GM12878 (cell line): ENCODE data around the gene OTOS. TPM values are rescaled to one million over a fixed set of nuclear protein-coding genes. Genes with fewer than 3 reads are reported as not detected.

Experiments used
- CBX5 ChIP-seq: sonication (generic); IDR thresholded peaks from 2 replicates; pipeline ENCODE4 v1.6.1; 2016; ENCODE audit warnings: low read depth, moderate library complexity, mild to moderate bottlenecking, inconsistent platforms
- CEBPB ChIP-seq, 2 experiments: fragments of 150-350 bp in 1 of 2; IDR thresholded peaks; 2 replicates each; pipeline ENCODE4 v1.6.1; 2012 to 2014; ENCODE audit warnings: low read depth in 2 of 2, low read length in 2 of 2, borderline replicate concordance in 1 of 2, inconsistent platforms in 1 of 2
- CHD4 ChIP-seq: fragments of 200-600 bp; sonication (generic); IDR thresholded peaks from 2 replicates; pipeline ENCODE4 v1.6.1; 2016; ENCODE audit warnings: mild to moderate bottlenecking
- EGR1 ChIP-seq, 2 experiments: IDR thresholded peaks; 1 replicate in 1 of 2; 2 replicates in 1 of 2; pipeline ENCODE4 v1.6.1; 2011 to 2012; ENCODE audit warnings: low read depth in 2 of 2, low read length in 2 of 2, borderline replicate concordance in 1 of 2, mild to moderate bottlenecking in 1 of 2, moderate library complexity in 1 of 2
- ETV6 ChIP-seq, 2 experiments: fragments of 450-650 bp in 1 of 2; IDR thresholded peaks in 1 of 2; conservative IDR thresholded peaks in 1 of 2; 2 replicates each; pipeline ENCODE4 v1.6.1; 2014; ENCODE audit warnings: antibody characterized with exemption in 1 of 2, borderline replicate concordance in 1 of 2, low read depth in 1 of 2, mild to moderate bottlenecking in 1 of 2, moderate library complexity in 1 of 2
- IRF4 ChIP-seq: IDR thresholded peaks from 2 replicates; pipeline ENCODE4 v1.6.1; 2011; ENCODE audit warnings: low read depth, low read length
- MEF2A ChIP-seq: IDR thresholded peaks from 2 replicates; pipeline ENCODE4 v1.6.1; 2011; ENCODE audit warnings: low read depth, mild to moderate bottlenecking, low read length, moderate library complexity; ENCODE audit not compliant: insufficient read depth
- NFXL1 ChIP-seq: fragments of 450-650 bp; IDR thresholded peaks from 2 replicates; pipeline ENCODE4 v1.6.1; 2017; ENCODE audit warnings: antibody characterized with exemption, mild to moderate bottlenecking, borderline replicate concordance
- NFYB ChIP-seq: IDR thresholded peaks from 2 replicates; pipeline ENCODE4 v1.6.1; 2011; ENCODE audit warnings: low read depth, mild to moderate bottlenecking, low read length, improper control_type of control experiment, moderate library complexity; ENCODE audit not compliant: insufficient read depth
- PML ChIP-seq: IDR thresholded peaks from 2 replicates; pipeline ENCODE4 v1.6.1; 2012; ENCODE audit warnings: low read length, inconsistent platforms
- ZBED1 ChIP-seq: IDR thresholded peaks from 2 replicates; pipeline ENCODE4 v1.6.1; 2016; ENCODE audit warnings: borderline replicate concordance
- polyA plus RNA-seq, 11 experiments: library from polyadenylated mRNA; depleted of rRNA in 4 of 11; unstranded in 6 of 11; stranded (reverse) in 5 of 11; fragments of >200 nt; fragmentation: Nextera tagmentation in 4 of 11; fragmentation: Illumina TruSeq in 1 of 11; extraction: Ambion mirVana in 4 of 11; extraction: Trizol in 1 of 11; gene quantifications; 1 replicate in 1 of 11; 2 replicates in 10 of 11; pipeline versions ENCODE4 v1.2.1 to v1.2.3, GENCODE V29; 2011 to 2016; ENCODE audit warnings: inconsistent platforms in 2 of 11, missing spikeins in 2 of 11, low read depth in 1 of 11
- total RNA-seq, 4 experiments: library from RNA; depleted of rRNA in 3 of 4; stranded (reverse); fragments of >200 nt in 3 of 4; fragmentation: Illumina TruSeq in 1 of 4; extraction: Trizol in 1 of 4; gene quantifications; 2 replicates each; pipeline versions ENCODE4 v1.2.1 to v1.2.3, GENCODE V29; 2013 to 2021
- TF ChIP-seq, protein P1 (sequence below): IDR thresholded peaks from 2 replicates; pipeline ENCODE4 v1.6.1; 2012; ENCODE audit warnings: mild to moderate bottlenecking, low read depth, low read length
- TF ChIP-seq, protein P2 (sequence below): fragments of 450-650 bp; IDR thresholded peaks from 2 replicates; pipeline ENCODE4 v1.6.1; 2017; ENCODE audit warnings: mild to moderate bottlenecking, moderate library complexity
- TF ChIP-seq, protein P3 (sequence below), 3 experiments: IDR thresholded peaks in 2 of 3; conservative IDR thresholded peaks in 1 of 3; 2 replicates each; pipeline ENCODE4 v1.5.1; 2011; ENCODE audit warnings: low read depth in 3 of 3, low read length in 3 of 3, mild to moderate bottlenecking in 3 of 3, control low read depth in 2 of 3, moderate library complexity in 2 of 3, inconsistent platforms in 1 of 3, mixed read lengths in 1 of 3; ENCODE audit not compliant: control insufficient read depth in 2 of 3, insufficient read depth in 1 of 3; ENCODE audit errors: extremely low read depth in 1 of 3
- TF ChIP-seq, protein P4 (sequence below): fragments of 150-350 bp; IDR thresholded peaks from 2 replicates; pipeline ENCODE4 v1.6.1; 2016; ENCODE audit warnings: low read depth, low read length

Gene OTOS
- total and polyA plus RNA-seq, 10 of the 15 experiments (the other 5 are each of a cell fraction or from before 2014, with no cell fraction given) = not detected

DNA sequence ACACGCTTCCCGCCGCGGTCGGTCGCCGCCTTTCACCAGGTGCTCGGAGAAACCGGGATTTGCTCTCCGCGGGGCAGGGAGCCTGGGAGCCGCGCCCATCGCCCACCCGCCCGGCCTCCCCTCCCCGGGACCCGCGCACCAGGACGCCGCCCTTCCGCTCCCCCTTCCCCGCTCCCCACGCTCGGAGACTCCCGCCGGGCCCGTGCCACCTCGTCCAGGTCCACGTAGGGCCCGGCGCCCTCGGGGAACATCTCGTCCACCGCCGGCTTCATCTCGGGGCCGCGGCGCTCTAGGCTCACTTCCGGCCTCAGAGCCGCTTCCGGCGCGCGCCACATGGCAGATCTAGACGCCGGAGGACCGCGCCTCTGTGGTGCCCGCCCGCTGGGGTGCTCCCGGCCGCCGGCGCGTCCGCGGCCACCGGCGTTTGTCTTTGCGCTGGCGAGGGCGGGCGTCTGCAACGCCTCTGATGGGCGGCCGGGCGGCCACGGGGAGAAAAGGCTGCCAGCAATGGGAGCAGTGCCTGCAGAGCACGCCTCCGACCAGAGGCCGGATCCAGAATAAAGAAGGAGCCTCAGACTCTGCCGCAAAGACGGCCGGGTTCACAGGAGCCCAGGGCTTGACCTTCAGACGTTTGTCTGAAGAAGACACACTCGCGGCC lies 4.3 kb downstream of the OTOS start, which contains the start of gene COPS9 (continued):
- TF ChIP-seq, protein P1, sequence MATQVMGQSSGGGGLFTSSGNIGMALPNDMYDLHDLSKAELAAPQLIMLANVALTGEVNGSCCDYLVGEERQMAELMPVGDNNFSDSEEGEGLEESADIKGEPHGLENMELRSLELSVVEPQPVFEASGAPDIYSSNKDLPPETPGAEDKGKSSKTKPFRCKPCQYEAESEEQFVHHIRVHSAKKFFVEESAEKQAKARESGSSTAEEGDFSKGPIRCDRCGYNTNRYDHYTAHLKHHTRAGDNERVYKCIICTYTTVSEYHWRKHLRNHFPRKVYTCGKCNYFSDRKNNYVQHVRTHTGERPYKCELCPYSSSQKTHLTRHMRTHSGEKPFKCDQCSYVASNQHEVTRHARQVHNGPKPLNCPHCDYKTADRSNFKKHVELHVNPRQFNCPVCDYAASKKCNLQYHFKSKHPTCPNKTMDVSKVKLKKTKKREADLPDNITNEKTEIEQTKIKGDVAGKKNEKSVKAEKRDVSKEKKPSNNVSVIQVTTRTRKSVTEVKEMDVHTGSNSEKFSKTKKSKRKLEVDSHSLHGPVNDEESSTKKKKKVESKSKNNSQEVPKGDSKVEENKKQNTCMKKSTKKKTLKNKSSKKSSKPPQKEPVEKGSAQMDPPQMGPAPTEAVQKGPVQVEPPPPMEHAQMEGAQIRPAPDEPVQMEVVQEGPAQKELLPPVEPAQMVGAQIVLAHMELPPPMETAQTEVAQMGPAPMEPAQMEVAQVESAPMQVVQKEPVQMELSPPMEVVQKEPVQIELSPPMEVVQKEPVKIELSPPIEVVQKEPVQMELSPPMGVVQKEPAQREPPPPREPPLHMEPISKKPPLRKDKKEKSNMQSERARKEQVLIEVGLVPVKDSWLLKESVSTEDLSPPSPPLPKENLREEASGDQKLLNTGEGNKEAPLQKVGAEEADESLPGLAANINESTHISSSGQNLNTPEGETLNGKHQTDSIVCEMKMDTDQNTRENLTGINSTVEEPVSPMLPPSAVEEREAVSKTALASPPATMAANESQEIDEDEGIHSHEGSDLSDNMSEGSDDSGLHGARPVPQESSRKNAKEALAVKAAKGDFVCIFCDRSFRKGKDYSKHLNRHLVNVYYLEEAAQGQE = no peak
- TF ChIP-seq NFYB (no peak), PML (no peak; the same call in 1 of the 2 replicates), CHD4 (no peak), ETV6 (conservative IDR thresholded peaks at IDR 0.05 in 1 of 2, IDR thresholded peaks at IDR 0.05 in 1 of 2; ENCODE audit: borderline replicate concordance in 1 of 2, low read depth in 1 of 2) (0 out of 4 replicates have a peak, but pooled peaks of 1 of the 2 experiments have one; percentile 15), MEF2A (no peak), EGR1 (IDR thresholded peaks at IDR 0.05; ENCODE audit: borderline replicate concordance in 1 of 2, low read depth in 2 of 2, low read length in 2 of 2) (peak in 1 of 2 experiments; percentile 88; a peak in 2 of 3 replicates), CBX5 (no peak), CEBPB (IDR thresholded peaks at IDR 0.05; ENCODE audit: borderline replicate concordance in 1 of 2, low read depth in 2 of 2, low read length in 2 of 2) (no peak), IRF4 (no peak), ZBED1 (no peak), NFXL1 (no peak)
- TF ChIP-seq, protein P2, sequence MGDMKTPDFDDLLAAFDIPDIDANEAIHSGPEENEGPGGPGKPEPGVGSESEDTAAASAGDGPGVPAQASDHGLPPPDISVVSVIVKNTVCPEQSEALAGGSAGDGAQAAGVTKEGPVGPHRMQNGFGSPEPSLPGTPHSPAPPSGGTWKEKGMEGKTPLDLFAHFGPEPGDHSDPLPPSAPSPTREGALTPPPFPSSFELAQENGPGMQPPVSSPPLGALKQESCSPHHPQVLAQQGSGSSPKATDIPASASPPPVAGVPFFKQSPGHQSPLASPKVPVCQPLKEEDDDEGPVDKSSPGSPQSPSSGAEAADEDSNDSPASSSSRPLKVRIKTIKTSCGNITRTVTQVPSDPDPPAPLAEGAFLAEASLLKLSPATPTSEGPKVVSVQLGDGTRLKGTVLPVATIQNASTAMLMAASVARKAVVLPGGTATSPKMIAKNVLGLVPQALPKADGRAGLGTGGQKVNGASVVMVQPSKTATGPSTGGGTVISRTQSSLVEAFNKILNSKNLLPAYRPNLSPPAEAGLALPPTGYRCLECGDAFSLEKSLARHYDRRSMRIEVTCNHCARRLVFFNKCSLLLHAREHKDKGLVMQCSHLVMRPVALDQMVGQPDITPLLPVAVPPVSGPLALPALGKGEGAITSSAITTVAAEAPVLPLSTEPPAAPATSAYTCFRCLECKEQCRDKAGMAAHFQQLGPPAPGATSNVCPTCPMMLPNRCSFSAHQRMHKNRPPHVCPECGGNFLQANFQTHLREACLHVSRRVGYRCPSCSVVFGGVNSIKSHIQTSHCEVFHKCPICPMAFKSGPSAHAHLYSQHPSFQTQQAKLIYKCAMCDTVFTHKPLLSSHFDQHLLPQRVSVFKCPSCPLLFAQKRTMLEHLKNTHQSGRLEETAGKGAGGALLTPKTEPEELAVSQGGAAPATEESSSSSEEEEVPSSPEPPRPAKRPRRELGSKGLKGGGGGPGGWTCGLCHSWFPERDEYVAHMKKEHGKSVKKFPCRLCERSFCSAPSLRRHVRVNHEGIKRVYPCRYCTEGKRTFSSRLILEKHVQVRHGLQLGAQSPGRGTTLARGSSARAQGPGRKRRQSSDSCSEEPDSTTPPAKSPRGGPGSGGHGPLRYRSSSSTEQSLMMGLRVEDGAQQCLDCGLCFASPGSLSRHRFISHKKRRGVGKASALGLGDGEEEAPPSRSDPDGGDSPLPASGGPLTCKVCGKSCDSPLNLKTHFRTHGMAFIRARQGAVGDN = no peak
- TF ChIP-seq, protein P3, sequence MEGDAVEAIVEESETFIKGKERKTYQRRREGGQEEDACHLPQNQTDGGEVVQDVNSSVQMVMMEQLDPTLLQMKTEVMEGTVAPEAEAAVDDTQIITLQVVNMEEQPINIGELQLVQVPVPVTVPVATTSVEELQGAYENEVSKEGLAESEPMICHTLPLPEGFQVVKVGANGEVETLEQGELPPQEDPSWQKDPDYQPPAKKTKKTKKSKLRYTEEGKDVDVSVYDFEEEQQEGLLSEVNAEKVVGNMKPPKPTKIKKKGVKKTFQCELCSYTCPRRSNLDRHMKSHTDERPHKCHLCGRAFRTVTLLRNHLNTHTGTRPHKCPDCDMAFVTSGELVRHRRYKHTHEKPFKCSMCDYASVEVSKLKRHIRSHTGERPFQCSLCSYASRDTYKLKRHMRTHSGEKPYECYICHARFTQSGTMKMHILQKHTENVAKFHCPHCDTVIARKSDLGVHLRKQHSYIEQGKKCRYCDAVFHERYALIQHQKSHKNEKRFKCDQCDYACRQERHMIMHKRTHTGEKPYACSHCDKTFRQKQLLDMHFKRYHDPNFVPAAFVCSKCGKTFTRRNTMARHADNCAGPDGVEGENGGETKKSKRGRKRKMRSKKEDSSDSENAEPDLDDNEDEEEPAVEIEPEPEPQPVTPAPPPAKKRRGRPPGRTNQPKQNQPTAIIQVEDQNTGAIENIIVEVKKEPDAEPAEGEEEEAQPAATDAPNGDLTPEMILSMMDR (IDR thresholded peaks at IDR 0.05 in 2 of 3, conservative IDR thresholded peaks at IDR 0.05 in 1 of 3; ENCODE audit: control insufficient read depth in 2 of 3, extremely low read depth in 1 of 3, insufficient read depth in 1 of 3, low read depth in 3 of 3, low read length in 3 of 3) = no peak
- TF ChIP-seq, protein P4, sequence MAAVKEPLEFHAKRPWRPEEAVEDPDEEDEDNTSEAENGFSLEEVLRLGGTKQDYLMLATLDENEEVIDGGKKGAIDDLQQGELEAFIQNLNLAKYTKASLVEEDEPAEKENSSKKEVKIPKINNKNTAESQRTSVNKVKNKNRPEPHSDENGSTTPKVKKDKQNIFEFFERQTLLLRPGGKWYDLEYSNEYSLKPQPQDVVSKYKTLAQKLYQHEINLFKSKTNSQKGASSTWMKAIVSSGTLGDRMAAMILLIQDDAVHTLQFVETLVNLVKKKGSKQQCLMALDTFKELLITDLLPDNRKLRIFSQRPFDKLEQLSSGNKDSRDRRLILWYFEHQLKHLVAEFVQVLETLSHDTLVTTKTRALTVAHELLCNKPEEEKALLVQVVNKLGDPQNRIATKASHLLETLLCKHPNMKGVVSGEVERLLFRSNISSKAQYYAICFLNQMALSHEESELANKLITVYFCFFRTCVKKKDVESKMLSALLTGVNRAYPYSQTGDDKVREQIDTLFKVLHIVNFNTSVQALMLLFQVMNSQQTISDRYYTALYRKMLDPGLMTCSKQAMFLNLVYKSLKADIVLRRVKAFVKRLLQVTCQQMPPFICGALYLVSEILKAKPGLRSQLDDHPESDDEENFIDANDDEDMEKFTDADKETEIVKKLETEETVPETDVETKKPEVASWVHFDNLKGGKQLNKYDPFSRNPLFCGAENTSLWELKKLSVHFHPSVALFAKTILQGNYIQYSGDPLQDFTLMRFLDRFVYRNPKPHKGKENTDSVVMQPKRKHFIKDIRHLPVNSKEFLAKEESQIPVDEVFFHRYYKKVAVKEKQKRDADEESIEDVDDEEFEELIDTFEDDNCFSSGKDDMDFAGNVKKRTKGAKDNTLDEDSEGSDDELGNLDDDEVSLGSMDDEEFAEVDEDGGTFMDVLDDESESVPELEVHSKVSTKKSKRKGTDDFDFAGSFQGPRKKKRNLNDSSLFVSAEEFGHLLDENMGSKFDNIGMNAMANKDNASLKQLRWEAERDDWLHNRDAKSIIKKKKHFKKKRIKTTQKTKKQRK = no peak
